NCI-H2196 treated with DMSO at 0.1 percent for 48 hours (cell line): ENCODE results near the gene ACOXL.
"Not testable (repeated sequence)": the region's sequence is repeated elsewhere in the genome, so short reads cannot be mapped to it uniquely, and the experiment has no call there.

Experiments used
- DNase-seq: peaks from one replicate; lab custom pipeline; 2025; ENCODE audit not compliant: unreplicated experiment; lab: John Stamatoyannopoulos, UW

The ACOXL gene

DNA sequence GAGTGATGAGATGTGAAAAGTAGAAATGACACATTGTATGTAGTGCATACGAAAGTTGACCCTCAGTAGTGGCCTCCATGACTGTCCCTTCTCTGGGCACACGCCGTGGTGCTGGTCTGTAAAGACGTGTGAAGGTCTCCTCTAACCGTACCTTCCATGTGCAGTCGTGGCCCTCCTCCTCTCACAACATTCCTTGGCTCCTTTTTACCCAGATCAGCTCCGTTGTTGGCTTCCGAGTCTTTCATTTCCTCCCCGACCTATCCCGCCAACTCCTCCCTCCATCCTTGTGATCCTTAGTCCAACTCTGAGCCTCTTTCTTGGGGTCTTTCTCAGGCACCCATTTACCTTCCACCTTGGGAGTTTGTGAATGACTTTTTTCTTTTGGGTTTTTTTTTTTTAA, 227.9 kb downstream of the ACOXL start:
- no peak for DNase-seq

DNA sequence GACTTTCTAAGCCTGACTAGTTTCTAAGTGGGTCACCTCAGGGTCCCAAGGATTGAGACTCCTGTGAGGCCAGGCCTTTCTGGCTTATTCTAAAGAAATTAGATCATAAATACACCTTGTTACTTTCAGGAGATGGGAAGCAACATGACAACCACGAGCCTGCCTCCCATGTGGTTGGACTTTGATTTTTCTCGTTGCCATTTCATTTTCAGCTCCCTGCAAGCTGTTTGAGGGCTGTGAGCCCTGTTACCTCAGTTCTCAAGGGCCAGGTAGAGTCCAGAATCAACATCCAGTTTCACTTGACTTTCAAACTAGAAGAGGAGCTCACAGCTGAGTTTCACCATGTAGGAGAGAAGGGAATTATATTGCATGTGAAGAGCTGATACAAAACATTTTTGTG, 228.6 kb downstream of the ACOXL start:
- DNase-seq, result no peak

DNA sequence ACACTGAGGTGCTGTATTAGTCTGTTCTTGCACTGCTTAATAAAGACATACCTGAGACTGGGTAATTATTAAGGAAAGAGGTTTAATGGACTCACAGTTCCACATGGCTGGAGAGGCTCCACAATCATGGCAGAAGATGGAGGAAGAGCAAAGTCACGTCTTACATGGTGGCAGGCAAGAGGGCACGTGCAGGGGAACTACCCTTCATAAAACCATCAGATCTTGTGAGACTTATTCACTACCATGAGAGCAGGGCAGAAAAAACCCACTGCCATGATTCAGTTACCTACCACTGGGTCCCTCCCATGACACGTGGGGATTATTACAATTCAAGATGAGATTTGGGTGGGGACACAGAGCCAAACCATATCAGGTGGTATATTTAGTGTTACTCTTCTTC, 229.3 kb downstream of the ACOXL start:
- DNase-seq, result not testable (repeated sequence)

DNA sequence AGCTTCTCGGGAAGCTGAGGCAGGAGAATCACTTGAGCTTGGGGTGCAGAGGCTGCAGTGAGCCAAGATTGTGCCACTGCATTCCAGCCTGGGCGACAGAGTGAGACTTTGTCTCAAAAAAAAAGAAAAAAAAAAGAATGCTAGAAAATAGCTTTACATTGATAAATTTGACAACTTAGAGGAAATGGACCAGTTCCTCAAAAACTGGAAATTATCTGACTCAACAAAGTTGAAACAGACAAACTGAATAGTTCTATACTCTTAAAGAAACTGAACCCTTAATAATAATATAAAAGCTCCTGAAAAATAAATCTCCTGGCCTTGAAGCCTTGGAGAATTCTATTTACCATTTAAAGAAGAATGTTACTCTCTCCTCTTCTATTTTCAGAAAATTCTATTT, 237.3 kb downstream of the ACOXL start:
- DNase-seq, result no peak

DNA sequence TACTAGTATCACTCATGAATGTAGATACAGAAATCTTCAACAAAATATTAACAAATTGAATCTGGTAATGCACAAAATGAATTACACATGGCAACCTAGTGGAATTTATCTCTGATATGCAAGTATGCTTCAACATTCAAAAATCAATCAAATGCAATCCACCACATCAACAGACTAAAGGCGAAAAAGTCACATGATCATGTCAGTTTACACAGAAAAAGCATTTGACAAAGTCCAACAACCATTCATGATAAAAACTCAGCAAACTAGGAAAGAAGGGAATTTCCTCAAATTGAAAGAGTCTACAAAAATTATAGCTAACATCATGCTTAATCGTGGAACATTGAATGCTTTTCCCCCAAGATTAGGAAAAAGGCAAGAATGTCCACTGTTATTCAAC, 237.8 kb downstream of the ACOXL start:
- no peak for DNase-seq

DNA sequence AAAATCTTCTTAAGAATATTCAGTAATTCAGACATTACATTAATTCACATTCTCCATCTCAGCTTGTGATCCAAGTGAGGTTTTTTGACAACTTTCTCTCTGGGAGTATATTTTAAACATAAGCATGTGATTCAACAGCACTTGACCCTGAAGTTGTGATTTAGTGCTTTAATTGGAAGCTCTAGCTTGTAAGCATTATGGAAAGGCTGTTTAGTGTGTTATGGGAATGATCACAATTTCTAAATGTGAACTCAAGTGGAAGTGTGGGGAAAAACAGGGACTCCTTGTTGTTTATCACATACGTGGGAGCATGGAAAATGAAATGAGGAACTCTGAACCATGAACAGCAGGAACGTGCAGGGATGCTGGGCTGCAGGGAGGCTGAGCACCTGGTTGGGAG, 239.4 kb downstream of the ACOXL start:
- DNase-seq, result no peak

DNA sequence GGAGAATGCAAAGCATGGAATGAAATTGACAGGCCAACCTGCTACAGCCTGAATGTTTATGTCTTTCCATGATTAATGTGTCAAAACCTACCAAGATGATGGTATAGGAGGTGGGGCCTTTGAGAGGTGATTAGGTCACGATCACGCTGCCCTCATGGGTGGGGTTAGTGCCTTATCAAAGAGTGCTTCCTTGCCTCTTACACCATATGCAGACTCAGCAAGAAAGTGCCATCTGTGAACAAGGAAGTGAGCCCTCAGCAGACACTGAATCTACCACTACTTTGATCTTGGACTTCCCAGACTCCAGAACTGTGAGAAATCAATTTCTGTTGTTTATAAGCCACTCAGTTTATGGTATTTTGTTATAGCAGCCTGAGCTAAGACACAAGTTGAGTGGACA, 240.9 kb downstream of the ACOXL start:
- DNase-seq, result no peak

DNA sequence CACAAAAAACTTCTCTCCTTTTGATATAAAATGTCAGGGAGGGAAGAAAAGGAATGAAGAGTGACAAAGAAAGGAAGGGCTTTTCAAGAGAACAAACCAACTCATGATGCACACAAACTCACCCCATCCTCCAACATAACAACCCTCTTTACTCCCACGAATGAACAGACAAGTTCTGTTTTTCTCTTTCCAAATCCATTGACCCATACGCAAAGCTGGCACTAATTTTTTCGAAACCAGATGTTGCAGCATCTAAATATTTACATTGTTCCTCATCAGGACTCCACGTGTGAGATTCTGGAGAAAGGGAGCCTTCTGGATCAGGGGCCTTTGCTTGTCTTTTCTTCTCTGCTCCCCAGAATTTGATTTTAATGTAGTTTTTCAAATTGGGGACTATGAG, 245.0 kb downstream of the ACOXL start:
- DNase-seq, result no peak

DNA sequence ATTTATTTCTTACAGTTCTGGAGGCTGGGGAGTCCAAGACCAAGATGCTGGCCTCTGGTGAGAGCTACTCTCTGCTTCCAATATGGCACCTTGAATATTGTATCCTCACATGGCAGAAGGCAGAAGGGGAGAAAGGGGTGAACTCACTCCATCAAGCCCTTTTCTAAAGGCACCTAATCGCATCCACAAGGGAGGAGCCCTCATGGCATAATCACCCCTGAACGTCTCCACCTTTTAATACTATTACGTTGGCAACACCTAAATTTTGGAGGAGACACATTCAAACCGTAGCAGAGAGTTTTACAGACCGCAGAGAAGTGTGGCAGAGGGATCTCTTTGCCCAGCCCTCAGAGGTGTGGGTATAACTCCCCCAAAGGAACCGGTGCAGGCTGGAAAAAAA, 245.8 kb downstream of the ACOXL start:
- DNase-seq, result no peak

DNA sequence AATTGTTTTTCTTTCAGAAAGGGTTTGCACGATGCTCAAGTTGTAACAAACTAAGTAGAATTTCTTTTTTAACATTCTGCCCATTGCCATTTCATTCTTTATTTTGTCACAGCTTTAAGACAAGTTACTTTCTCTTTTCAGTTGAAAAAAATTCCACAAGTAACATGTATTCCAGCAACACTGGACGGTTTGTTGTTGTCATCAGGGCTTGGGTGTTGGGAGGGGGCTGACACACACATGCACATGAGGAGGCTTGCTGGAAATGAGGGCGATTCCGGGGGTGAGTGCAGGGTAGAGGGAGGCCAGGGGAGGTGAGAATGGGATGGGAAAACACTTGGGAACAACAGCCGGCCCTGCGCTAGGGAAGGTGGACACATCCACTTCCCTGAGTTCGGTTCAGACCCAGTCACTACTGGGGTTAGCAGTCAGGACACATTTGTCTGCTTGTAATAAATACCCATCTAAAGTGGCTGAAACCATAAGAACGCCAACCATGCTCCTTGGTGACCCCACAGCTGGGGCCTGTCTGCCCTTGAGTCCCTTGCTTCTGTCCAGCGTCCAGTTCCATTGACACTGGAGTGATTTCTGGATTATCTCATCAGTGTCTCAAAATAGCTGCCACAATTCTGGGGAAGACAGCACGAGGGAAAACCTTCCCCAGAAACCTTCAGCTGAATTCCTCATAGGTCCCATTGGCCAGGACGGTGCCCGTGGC, 246.5 kb downstream of the ACOXL start:
- no peak for DNase-seq

DNA sequence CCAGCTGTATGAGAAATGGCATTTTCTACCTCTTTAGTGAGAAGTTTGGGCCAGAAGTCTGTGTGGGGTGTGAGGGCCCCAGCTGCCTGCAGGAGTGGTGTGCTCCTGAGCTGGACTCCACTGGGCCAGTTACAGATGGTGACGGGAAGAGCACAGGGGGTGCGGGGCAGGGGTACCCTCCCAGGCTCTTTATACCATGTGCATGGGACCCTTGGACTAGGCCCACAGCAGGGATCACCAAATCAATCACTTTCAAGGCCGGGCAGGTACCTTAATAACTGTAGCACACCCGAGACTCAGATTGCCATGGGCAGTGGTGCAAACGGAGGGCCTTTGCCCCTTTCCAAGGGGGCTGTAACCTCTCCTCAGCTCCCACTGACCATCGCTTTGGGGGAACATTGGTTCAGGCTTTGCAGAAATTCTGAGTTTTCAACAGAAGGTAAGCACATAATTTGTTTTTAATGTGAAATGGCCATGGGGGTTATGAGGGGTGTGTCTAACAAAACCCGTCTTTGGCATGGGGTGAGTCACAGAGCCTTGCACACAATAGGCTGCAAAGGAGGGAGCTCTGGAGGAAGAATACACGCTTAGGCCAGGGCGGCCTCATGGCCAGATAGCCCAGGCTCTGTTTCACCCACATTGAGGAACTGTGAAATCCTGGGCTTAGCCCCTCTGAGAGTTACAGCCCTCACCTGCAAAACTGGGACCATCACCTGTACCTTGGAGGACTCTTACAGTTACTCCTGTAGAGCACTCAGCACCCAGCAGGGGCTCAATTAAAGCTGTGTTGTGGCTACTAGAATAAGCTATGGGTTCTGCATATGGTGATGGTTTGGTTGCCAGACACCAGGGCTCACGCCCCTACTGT, 247.3 kb downstream of the ACOXL start:
- no peak for DNase-seq

DNA sequence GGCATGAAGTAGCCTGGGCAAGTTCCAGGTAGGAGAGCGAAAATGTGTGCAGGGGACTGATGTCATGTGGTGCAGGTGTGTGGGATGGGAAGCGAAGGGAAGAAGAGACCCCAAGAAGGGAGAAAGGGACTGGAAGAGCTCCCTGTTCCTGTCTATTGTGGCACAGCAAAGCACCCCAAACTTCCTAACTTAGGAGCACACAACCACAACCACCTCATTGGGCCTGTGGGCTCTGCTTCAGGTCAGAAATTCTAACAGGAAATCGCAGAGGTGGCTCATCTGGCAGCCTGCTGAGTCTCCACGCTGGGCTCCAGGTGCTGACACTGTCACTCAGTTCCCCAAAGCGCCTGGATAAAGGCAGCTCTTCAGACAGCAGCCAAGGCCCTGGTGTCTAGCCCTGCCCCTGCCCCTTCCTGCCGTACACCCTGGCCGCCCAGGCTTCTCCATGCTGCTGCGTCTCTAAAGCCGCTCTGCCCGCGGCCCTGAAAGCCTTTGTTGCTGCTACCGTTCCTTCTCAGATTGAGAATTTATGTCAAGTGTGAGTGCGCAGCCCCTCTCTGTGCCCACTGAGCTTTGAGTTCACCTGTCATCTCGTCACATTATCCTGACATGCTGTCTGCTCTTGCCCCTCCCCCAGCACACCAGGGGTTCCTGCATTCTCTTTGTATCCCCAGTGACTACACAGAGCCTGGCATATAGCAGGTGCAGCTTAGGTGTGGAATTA, 248.1 kb downstream of the ACOXL start:
- no peak for DNase-seq

DNA sequence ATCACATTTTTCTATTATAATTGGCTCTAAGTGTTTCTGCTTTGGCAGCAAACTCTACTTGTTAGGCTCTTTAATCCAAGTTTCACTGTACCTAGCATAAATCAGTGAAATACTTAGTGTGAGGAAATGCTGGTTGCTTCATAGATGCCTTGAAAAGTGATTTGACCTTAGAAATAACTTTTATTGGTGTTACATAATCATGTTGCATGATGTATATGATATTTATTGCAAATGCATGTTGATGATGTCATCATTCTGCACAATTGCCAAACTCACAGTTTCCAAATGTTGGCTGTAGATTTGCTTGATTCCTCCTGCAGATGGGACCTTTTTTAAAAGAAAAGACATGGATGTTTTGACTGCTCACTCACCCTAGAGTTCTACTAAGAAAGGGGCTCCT, 250.8 kb downstream of the ACOXL start:
- DNase-seq, result no peak

DNA sequence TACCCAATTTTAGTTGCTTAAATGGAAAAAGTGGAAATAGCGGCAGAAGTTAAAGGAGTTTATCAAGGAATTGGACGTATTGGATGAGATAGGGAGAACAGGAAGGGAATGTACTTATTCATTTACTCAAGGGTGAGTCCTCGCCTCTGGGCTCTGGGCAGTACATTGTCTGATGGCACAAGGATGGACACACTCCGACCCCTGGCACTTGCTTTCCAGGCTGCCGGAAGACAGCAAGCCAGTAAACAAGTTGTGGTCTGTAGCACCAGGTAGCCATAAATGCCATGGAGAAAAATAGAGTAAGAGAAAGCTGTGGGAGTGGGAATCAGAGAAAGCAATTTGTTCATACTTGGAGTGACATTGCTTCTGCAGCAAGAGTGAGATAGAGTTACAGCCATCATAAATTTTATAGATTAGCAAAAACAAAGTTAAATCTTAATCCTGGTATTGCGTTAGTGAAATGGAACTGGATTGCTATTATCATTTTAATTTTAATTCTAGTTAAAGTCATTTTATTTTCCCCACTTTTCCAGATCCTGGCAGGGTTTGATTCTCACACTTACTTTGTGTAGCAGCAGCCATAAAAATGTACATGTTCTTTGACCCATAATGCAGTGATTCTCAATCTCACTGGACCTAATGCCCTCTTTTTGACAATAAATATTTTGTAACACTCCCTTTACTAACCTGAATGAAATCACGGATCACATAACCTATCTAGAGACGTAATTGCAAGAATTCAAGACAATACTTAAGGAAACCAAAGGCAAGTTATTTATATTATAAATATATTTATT, 252.5 kb downstream of the ACOXL start:
- no peak for DNase-seq

DNA sequence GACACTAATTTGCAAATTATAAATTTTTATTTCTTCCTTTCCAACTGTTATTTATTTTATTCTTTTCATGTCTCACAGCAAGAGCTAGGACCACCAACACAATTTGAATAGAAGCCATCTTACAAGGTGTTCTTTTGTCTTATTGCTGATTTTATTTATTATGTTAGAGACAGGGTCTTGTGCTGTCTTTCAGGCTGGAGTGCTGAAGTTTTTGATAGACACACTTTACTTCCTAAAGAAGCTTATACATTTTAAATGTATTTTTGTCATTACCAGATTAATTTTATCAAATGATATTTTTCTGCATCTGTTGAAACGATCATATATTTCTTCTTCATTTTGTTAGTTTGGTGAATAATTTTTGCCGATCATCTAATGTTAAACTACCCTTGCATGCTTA, 258.1 kb downstream of the ACOXL start:
- DNase-seq, result no peak

DNA sequence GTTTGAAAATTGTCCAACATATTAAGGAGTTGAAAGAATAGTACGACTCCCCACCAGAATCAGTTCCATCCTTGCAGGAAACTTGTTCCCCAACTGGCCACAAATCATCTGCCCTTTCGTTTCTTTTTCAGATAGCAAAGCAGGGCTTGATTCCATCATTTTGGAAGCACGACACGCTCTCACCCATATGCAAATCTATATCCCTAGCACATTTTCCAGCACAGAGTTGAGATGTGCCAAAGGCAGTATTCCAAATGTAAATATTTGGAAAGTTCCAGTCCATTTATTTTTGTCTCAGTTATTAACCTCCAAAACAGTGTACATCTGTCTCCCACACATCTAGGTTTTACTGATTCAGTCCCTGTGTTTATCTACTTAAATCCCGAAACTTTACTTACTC, 259.5 kb downstream of the ACOXL start:
- no peak for DNase-seq

DNA sequence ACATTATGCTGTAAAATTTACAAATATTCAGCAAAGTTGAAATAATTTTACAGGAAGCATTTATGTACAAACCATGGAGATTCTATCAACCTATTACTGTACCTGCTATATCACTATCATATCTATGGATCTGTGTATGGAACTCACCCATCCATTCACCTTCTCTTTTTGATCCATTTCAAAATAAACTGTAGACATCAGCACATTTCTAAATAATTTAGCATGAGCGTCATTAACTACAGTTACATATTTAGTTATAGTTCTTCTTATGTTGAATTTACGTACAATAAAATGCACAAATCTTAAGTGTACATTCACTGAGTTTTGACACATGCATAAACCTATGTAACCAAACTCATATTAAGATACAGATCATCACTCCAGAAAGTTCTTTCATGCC, 260.5 kb downstream of the ACOXL start:
- DNase-seq, result no peak

DNA sequence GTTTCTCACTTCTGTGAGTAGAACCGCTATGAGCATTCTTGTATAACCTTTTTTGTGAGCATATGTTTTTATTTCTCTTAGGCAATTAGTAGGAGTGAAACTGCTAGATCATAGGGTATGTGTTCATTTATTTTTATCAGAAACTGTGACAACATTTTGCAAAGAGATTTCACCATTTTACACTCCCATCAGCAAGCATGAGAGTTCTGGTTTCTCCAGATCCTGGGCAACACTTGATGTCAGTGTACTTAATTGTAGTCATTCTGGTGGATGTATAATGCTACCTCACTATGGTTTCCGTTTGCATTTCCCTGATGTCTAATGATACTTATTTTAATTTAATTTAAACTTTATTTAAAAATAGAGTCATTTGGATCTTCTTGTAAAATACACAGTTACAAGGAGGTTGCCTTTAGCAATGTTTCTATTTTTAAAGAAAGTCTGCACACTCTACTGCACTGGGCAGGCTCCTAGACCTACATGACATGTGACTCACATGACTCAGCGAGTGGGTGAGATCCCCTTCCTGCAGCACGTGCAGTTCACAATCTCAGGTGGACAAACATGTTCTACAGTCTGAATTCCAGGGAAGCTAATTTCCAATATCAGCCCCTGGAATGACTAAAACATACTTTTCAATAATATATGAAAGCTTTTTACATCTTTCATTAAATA, 261.3 kb downstream of the ACOXL start:
- DNase-seq, result no peak

DNA sequence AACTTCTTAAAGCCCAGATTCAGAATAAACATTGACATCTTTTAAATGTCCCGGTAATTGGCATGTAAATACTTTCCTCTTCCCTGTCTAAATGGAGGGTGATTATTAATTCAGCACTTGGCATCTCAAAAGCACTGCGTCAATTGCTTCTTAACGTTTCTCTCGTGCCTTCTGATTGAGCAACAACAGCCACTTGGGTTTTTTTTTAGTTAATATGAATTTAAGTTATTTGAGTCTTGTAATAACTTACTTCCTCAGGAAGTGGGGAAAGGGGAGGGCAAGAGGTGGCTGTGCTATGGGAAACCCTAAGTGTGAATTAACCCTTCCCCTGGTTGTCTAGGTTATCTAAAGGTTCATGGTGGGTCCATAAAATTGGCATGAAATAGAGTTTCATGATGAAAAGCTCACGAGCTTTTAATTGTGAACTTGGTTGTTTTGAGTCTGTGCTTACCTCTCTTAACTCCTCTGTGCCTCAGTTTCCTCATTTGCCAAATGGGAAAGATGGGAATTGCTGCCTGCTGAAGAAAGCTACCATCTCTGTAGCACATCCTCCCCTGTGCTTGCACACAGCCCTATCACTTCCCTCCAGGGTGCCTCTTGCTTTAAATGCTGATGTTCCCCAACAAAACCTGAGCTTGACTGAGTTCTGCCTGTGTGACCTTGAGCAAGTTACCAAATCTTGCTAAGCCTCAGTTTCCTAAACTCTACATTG, 262.0 kb downstream of the ACOXL start:
- no peak for DNase-seq

DNA sequence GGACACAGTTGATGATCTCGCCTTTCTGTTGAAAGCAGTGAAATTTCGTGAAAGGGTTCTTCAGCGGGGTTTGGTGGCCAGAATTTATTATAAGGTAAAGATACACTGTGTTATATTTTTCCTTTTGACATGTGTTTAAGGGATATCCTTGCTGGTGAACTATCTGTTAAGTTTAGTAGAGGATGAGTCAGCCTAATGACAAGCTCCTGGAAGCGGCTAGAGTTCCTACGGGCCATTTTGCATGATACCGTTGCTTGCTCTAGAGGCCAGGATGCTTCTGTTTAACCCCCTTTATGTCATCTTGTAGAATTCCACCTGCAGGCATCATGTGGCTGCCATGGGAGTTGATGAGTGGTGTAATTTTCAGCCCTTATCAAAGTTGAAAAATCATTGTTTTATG, 263.5 kb downstream of the ACOXL start:
- no peak for DNase-seq
